MG63 (cell line): ENCODE results near the gene IFNA16. TPM values are rescaled to one million over a fixed set of nuclear protein-coding genes. Genes with fewer than 3 reads are reported as not detected.
"Not testable (repeated sequence)": the region's sequence is repeated elsewhere in the genome, so short reads cannot be mapped to it uniquely, and the experiment has no call there.

Experiments used
- DNase-seq: peaks from one replicate; pipeline ENCODE4 v3.0.0-alpha.2; 2020
- H3K27me3 ChIP-seq: fragments of 250-450 bp; sonication (Bioruptor Pico); 2 replicates; pipeline ENCODE4 v1.5.1; 2020; ENCODE audit warnings: mild to moderate bottlenecking, moderate library complexity
- H3K36me3 ChIP-seq: fragments of 250-450 bp; sonication (Bioruptor Pico); 2 replicates; pipeline ENCODE4 v1.5.1; 2020; ENCODE audit warnings: mild to moderate bottlenecking, moderate library complexity
- H3K4me3 ChIP-seq: fragments of 250-450 bp; sonication (Bioruptor Pico); 2 replicates; pipeline ENCODE4 v1.5.1; 2020; ENCODE audit warnings: mild to moderate bottlenecking, moderate library complexity
- H3K9me3 ChIP-seq: fragments of 250-450 bp; sonication (Bioruptor Pico); 2 replicates; pipeline ENCODE4 v1.5.1; 2020; ENCODE audit warnings: mild to moderate bottlenecking, moderate library complexity
- total RNA-seq: library from RNA; depleted of rRNA; stranded (reverse); fragments of >200 nt; shearing (Covaris generic); gene quantifications from 2 replicates; pipeline ENCODE4 v1.2.3, GENCODE V29; 2014; ENCODE audit warnings: low replicate concordance; rRNA removed

Gene IFNA16
- total RNA-seq, 1 experiment from 2014 or later = not detected

- DNase-seq, H3K4me3 ChIP-seq, H3K9me3 ChIP-seq, H3K36me3 ChIP-seq: not testable (repeated sequence)
- peaks cover 19% of the 10 kb centered on the region for H3K27me3 ChIP-seq
Observed at GRCh38 chr9:21210782-21211181, 6.3 kb downstream of the IFNA16 start.

- peaks cover 17% of the 10 kb centered on the region for H3K27me3 ChIP-seq
- DNase-seq = no peak
- H3K36me3 ChIP-seq = no peaks in the 10 kb centered on the region
- H3K9me3 ChIP-seq = no peaks in the 10 kb centered on the region
- H3K4me3 ChIP-seq = no peak overlapping the region
Observed at GRCh38 chr9:21210311-21210710, 6.8 kb downstream of the IFNA16 start.

- not testable (repeated sequence) for H3K36me3 ChIP-seq, DNase-seq, H3K9me3 ChIP-seq, H3K4me3 ChIP-seq
- H3K27me3 ChIP-seq = peaks cover 28% of the 10 kb centered on the region
Observed at GRCh38 chr9:21207043-21207442, 10.1 kb downstream of the IFNA16 start, which contains the start of gene IFNA10. Gene IFNA10 (minus strand): TSS chr9:21207143. CDS start chr9:21207097, 46 bp downstream.

GRCh38 chr9:21205204-21205603 is 11.9 kb downstream of the IFNA16 start:
- no peaks in the 10 kb centered on the region for H3K36me3 ChIP-seq
- DNase-seq = no peak
- no peak overlapping the region for H3K4me3 ChIP-seq
- peaks cover 39% of the 10 kb centered on the region for H3K27me3 ChIP-seq
- H3K9me3 ChIP-seq = peaks cover 8% of the 10 kb centered on the region; the same call in 1 of the 2 replicates

- not testable (repeated sequence) for DNase-seq, H3K4me3 ChIP-seq, H3K9me3 ChIP-seq, H3K36me3 ChIP-seq
- H3K27me3 ChIP-seq = peaks cover 45% of the 10 kb centered on the region
Observed at GRCh38 chr9:21202105-21202504, 15.0 kb downstream of the IFNA16 start, which contains the start of gene IFNA7. Gene IFNA7 (minus strand): TSS chr9:21202205. CDS start chr9:21202165, 40 bp downstream.

- H3K36me3 ChIP-seq, H3K9me3 ChIP-seq: not testable (repeated sequence)
- peak; percentile 71 for DNase-seq
- H3K4me3 ChIP-seq = peak overlapping the region; percentile 2
- peaks cover 27% of the 10 kb centered on the region for H3K27me3 ChIP-seq
Observed at GRCh38 chr9:21194867-21195776, 22.0 kb downstream of the IFNA16 start.

GRCh38 chr9:21187487-21187886 is 29.6 kb downstream of the IFNA16 start, which contains the start of gene IFNA4:
Gene IFNA4 (minus strand): TSS chr9:21187587. CDS start chr9:21187531, 56 bp downstream.
- not testable (repeated sequence) for DNase-seq, H3K9me3 ChIP-seq, H3K36me3 ChIP-seq, H3K4me3 ChIP-seq
- H3K27me3 ChIP-seq = peaks cover 16% of the 10 kb centered on the region

GRCh38 chr9:21182810-21183736 is 34.0 kb downstream of the IFNA16 start:
- DNase-seq = peak; percentile 58
- not testable (repeated sequence) for H3K36me3 ChIP-seq, H3K9me3 ChIP-seq, H3K4me3 ChIP-seq
- H3K27me3 ChIP-seq = peaks cover 11% of the 10 kb centered on the region

- no peaks in the 10 kb centered on the region for H3K36me3 ChIP-seq
- peaks cover 64% of the 10 kb centered on the region for H3K27me3 ChIP-seq
- H3K9me3 ChIP-seq = no peaks in the 10 kb centered on the region
- no peak overlapping the region for H3K4me3 ChIP-seq
- DNase-seq = no peak
Observed at GRCh38 chr9:21174671-21175070, 42.4 kb downstream of the IFNA16 start.

GRCh38 chr9:21172156-21172555 is 45.0 kb downstream of the IFNA16 start:
- H3K4me3 ChIP-seq = no peak overlapping the region
- no peaks in the 10 kb centered on the region for H3K36me3 ChIP-seq
- peaks cover 75% of the 10 kb centered on the region for H3K27me3 ChIP-seq
- H3K9me3 ChIP-seq = no peaks in the 10 kb centered on the region
- DNase-seq = no peak

GRCh38 chr9:21171351-21171750 is 45.8 kb downstream of the IFNA16 start:
- H3K27me3 ChIP-seq = peaks cover 67% of the 10 kb centered on the region
- no peak for DNase-seq
- H3K4me3 ChIP-seq = no peak overlapping the region
- H3K36me3 ChIP-seq = no peaks in the 10 kb centered on the region
- H3K9me3 ChIP-seq = no peaks in the 10 kb centered on the region

- not testable (repeated sequence) for H3K9me3 ChIP-seq, H3K4me3 ChIP-seq, DNase-seq, H3K36me3 ChIP-seq
- peaks cover 55% of the 10 kb centered on the region for H3K27me3 ChIP-seq
Observed at GRCh38 chr9:21166560-21166959, 50.6 kb downstream of the IFNA16 start, which contains the start of gene IFNA21. Gene IFNA21 (minus strand): TSS chr9:21166660. CDS start chr9:21166612, 48 bp downstream.

Other genes starting within 250 kb of the IFNA16 start
- gene HACD4, start 185.7 kb downstream of the IFNA16 start, total RNA-seq = 3.8 and 6.7 TPM in 2 replicates
- gene IFNB1, start 139.4 kb downstream of the IFNA16 start, total RNA-seq = 0.81 and 4.1 TPM in 2 replicates
- not detected in 2 replicates for gene IFNW1, start 75.5 kb downstream of the IFNA16 start, total RNA-seq
- not detected in 2 replicates for gene IFNA21, start 50.7 kb downstream of the IFNA16 start, total RNA-seq
- gene IFNA4, start 29.7 kb downstream of the IFNA16 start, total RNA-seq = not detected in 2 replicates
- gene IFNA7, start 15.1 kb downstream of the IFNA16 start, total RNA-seq = not detected in 2 replicates
- not detected in 2 replicates for gene IFNA10, start 10.2 kb downstream of the IFNA16 start, total RNA-seq
- not detected in 2 replicates for gene IFNA17, start 10.9 kb upstream of the IFNA16 start, total RNA-seq
- not detected in 2 replicates for gene IFNA14, start 22.7 kb upstream of the IFNA16 start, total RNA-seq
- gene IFNA5, start 88.0 kb upstream of the IFNA16 start, total RNA-seq = not detected in 2 replicates
- 46.6 and 58.6 TPM in 2 replicates for gene KLHL9, start 118.1 kb upstream of the IFNA16 start, total RNA-seq
- gene IFNA6, start 133.6 kb upstream of the IFNA16 start, total RNA-seq = not detected in 2 replicates
- not detected in 2 replicates for gene IFNA13, start 150.7 kb upstream of the IFNA16 start, total RNA-seq
- gene IFNA2, start 168.1 kb upstream of the IFNA16 start, total RNA-seq = not detected in 2 replicates
- gene IFNA8, start 191.8 kb upstream of the IFNA16 start, total RNA-seq = not detected in 2 replicates
- not detected in 2 replicates for gene IFNA1, start 223.1 kb upstream of the IFNA16 start, total RNA-seq